Astrocyte of the cerebellum (primary cell): ENCODE results near the gene GRIP1.
"Not testable (repeated sequence)": the region's sequence is repeated elsewhere in the genome, so short reads cannot be mapped to it uniquely, and the experiment has no call there.

Experiments used
- DNase-seq: peaks from one replicate; pipeline ENCODE4 v3.0.0-alpha.2; 2011; ENCODE audit warnings: low read depth
- H3K4me3 ChIP-seq: 2 replicates; pipeline ENCODE4 v1.5.1; 2011; ENCODE audit warnings: mild to moderate bottlenecking, low read depth, low read length, moderate library complexity
- in situ Hi-C: cut with HindIII; loops from 2 replicates; pipeline ENCODE4 v1.10.0; 2017; ENCODE audit warnings: low sequenced_read_pairs
- TF ChIP-seq, protein P1 (sequence below): IDR thresholded peaks from 2 replicates; pipeline ENCODE4 v1.5.1; 2012; ENCODE audit warnings: low read length, low read depth, moderate library complexity, mild to moderate bottlenecking; ENCODE audit errors: missing control alignments

The GRIP1 gene

DNA sequence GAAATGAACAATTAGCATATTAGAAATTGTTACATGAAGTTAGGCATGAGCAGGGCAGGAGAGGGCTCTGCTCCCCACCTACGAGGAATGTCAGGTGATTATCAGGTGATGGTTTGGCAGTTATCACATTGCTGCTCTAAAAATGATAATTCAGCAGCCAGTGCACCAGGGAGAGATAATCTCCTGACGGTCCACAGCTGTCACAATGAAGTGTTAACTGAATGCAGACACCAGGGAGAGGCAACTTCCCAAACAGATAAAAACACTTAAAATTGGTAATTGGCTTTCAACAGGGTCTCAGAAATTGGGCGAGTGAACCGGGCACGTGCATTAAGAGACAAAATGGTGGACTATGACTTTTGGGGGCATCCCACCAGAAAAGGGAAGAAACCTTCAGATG is 176.0 kb downstream of the GRIP1 start:
- no peak overlapping the region for H3K4me3 ChIP-seq
- DNase-seq, result no peak
- in situ Hi-C loops, result no loop called here
- TF ChIP-seq, protein P1, sequence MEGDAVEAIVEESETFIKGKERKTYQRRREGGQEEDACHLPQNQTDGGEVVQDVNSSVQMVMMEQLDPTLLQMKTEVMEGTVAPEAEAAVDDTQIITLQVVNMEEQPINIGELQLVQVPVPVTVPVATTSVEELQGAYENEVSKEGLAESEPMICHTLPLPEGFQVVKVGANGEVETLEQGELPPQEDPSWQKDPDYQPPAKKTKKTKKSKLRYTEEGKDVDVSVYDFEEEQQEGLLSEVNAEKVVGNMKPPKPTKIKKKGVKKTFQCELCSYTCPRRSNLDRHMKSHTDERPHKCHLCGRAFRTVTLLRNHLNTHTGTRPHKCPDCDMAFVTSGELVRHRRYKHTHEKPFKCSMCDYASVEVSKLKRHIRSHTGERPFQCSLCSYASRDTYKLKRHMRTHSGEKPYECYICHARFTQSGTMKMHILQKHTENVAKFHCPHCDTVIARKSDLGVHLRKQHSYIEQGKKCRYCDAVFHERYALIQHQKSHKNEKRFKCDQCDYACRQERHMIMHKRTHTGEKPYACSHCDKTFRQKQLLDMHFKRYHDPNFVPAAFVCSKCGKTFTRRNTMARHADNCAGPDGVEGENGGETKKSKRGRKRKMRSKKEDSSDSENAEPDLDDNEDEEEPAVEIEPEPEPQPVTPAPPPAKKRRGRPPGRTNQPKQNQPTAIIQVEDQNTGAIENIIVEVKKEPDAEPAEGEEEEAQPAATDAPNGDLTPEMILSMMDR, result no peak

DNA sequence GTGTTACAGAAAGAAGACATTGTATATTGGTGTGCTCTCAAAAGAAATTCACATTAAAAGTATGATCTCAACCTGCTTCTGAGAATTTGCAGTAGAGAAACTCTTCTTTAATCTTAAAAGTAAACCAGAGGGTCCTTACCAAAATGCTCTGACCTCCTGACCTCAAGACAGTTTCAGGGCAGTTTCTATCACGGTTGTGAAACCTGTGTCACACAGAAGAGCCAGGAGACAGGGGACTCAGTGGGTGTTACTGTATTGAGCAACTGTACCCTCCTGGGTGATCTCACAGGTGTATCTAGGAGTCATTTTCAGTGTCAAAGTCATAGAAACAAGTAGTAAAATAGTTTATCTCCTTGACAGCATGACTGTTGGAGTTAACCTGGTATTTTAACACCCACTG is 178.0 kb downstream of the GRIP1 start:
- TF ChIP-seq, protein P1, result no peak
- H3K4me3 ChIP-seq, result no peak overlapping the region
- in situ Hi-C loops, result no loop called here
- no peak for DNase-seq

DNA sequence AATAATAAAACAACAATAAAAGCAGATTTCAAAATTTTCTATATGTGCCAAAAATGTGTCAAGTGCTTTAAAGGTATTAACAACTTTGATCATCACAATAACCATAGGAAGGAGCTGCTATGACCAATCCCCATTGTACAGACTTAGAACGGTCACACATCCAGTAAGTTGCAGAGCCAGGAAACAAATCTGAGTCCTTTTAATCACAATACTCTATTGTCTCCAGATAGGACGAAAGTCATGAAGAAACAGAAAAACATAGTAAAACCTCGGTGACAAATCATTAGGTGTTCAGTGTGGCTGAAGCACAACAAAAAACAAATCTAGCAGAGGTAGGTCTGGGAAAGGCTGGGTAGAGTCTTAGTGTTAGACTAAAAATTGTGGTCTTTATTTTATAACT is 178.8 kb downstream of the GRIP1 start:
- no peak for DNase-seq
- in situ Hi-C loops, result no loop called here
- no peak overlapping the region for H3K4me3 ChIP-seq
- TF ChIP-seq, protein P1, result no peak

DNA sequence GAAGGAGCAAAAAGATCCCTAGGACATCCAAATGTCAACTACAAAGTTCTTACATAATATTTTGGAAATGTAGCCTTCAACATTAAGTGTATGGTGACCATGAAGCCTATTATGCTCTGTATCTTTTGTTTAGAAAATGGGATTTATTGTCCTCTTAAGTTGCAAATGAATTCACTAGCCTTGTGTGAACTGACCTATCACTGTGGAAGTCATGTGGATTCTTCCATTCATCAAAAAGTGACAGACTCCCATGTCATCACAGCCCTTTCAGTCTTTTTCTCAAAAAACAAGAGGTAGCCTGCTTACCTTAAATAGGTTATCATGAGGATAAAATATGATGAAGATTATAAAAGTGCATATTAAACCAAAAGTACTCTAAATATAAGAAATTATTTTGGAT is 179.9 kb downstream of the GRIP1 start:
- TF ChIP-seq, protein P1, result no peak
- no peak for DNase-seq
- in situ Hi-C loops, result no loop called here
- no peak overlapping the region for H3K4me3 ChIP-seq

DNA sequence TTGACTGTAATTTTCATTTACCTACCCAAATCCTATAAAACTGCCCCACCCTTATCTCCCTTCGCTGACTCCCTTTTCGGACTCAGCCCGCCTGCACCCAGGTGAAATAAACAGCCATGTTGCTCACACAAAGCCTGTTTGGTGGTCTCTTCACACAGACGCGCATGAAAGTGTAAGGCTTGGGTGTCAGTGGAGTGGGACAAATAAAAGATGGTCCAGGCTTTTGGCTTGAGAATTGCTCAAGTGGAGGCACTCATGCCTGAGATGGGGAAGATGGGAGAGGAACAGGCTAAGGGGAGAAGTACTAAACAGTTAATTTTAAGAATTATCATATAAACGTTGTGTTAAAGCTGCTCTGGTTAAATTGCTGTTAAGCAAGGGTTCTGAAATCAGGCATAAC is 180.8 kb downstream of the GRIP1 start:
- DNase-seq, in situ Hi-C loops, H3K4me3 ChIP-seq: not testable (repeated sequence)

DNA sequence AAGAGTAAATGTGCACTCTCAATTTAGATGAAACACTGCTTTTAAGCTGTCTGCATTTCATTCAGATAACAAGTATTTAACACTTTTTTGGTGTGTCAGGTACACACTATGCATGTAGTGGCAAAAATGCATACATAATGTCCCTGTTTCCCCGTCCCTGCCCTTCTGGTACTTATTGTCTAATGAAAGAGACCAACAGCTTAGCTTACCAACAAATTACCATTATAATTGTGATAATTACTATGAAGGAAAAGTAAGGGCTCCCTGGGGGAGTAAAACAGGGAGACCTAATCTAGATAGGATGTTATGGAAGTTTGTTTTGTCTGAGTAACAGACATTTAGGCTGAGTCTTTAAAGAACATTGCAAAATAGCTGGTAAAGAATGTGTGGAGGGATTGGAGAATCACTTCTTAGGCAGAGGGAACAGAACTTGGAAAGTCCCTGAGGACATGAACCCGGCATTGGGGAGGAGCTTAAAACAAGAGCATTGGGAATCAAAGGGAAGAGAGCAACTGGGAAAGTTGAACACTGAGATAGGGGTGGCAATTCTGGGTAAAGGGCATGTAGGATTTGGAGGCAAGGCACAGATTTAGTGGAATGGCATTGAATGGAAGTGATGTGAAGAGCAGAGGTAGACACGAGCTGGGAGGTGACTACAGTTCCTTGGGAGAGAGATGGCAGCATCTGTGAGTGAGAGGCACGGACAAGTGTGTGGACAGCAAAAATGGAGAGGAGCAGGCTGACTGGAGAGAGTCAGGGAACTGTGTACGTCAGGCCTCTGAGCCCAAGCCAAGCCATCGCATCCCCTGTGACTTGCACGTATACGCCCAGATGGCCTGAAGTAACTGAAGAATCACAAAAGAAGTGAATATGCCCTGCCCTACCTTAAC is 181.6 kb downstream of the GRIP1 start:
- H3K4me3 ChIP-seq, result no peak overlapping the region
- in situ Hi-C loops, result no loop called here
- DNase-seq, result no peak

DNA sequence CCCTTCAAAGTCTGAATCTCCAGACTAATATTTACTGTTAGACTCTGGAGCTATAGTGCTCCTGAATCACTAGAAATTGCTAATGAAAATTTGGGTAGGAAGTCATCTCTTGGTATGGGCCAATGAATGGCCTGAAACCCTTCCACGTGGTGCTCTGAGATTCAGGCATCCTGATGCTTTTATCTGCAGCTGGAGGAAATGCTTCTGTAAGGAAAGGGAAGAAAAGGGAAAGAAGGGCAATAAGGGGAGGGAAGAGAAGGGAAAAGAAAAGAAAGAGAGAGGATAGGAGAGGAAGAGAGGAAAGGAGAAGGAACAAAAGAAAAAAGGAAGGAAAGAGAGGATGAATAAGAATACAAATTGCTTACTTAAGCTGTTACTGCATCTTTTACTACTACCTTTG is 182.3 kb downstream of the GRIP1 start:
- TF ChIP-seq, protein P1, result no peak
- DNase-seq, result no peak
- in situ Hi-C loops, result no loop called here
- no peak overlapping the region for H3K4me3 ChIP-seq

More for the DNA sequence above, 181.6 kb downstream of the GRIP1 start:
- TF ChIP-seq, protein P1, result no peak
